Ovary (tissue), 3 donors: ENCODE measurements around the gene RIN3.

Source experiments
- CTCF ChIP-seq, 3 donors: fragments of 450-650 bp in 2 of 3; fragments of 200-600 bp in 1 of 3; IDR thresholded peaks; one replicate each; pipeline versions ENCODE4 v1.5.1 to v1.8.0; 2016 to 2022; ENCODE audit warnings: antibody characterized with exemption in 3 of 3, mild to moderate bottlenecking in 1 of 3
- EP300 ChIP-seq: sonication (generic); formaldehyde crosslinking; IDR thresholded peaks from one replicate; pipeline ENCODE4 v1.6.1; 2017; ENCODE audit warnings: antibody characterized with exemption
- POLR2A ChIP-seq: fragments of 450-650 bp; IDR thresholded peaks from one replicate; pipeline ENCODE4 v1.6.1; 2017; ENCODE audit warnings: antibody characterized with exemption, mild to moderate bottlenecking, moderate library complexity
- donor health status: DM: no; HTN: no; CAD: no.

GRCh38 chr14:92557544-92557912 is 43.9 kb downstream of the RIN3 start:
- TF ChIP-seq POLR2A = no peak
- TF ChIP-seq CTCF (IDR thresholded peaks at IDR 0.05) = no peak
- TF ChIP-seq EP300 = no peak
